ENCODE data around the gene ORMDL3. TPM values are rescaled to one million over a fixed set of nuclear protein-coding genes. Genes with fewer than 3 reads are reported as not detected.

Gene ORMDL3
- total and polyA plus RNA-seq, 2 experiments from 2014 or later: 33.6 to 38.5 TPM

DNA sequence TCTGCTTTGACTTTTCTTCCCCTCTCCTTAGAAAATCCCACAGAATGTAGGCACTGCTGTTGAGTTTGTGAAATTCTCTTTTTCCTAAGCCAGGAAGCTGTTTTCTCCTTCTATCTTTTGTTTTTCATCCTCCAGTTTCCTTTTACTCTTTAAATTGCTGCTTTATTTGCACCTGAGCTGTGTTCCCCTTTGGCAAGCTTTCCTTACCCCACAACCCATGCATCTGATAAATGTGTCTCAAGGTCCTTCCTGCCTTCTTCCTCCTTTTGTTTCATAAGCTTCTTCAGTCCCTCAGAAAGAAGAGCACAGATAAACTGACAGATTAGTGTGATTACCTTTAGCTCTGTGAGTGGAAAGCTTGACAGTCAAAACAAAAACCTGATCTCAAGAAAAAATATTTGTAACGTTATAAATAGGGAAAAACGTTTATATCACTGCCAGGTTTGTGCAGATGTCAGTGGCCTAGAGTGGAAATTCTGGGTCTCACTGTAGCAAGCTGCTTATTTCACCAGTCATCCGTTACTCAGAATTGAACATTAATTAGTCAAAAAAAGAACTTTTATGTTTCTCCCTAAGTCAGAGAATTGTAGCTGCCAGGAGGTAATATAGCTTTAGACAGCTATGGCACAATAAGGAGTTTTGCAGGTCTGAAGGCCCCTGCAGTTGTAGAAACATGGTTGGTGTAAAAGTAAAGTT lies 32.6 kb downstream of the ORMDL3 start:
- H3K4me3 Mint-ChIP-seq: no peak overlapping the region
- H3K4me1 Mint-ChIP-seq: no peaks in the 10 kb centered on the region
- no peak overlapping the region for H3K27ac Mint-ChIP-seq
- no peaks in the 10 kb centered on the region for H3K9me2 ChIP-seq (ENCODE audit: insufficient read depth)
- H3K4me1 ChIP-seq (ENCODE audit: insufficient read depth): no peaks in the 10 kb centered on the region
- H3K9me3 Mint-ChIP-seq: no peaks in the 10 kb centered on the region
- H3K79me2 ChIP-seq (replicated peaks; ENCODE audit: insufficient read depth): no peaks in the 10 kb centered on the region
- H3K27ac ChIP-seq (ENCODE audit: low read depth): no peak overlapping the region
- H3K36me3 Mint-ChIP-seq (ENCODE audit: low read depth): no peaks in the 10 kb centered on the region
- H2AFZ ChIP-seq: no peak overlapping the region
- TF ChIP-seq, protein P1, sequence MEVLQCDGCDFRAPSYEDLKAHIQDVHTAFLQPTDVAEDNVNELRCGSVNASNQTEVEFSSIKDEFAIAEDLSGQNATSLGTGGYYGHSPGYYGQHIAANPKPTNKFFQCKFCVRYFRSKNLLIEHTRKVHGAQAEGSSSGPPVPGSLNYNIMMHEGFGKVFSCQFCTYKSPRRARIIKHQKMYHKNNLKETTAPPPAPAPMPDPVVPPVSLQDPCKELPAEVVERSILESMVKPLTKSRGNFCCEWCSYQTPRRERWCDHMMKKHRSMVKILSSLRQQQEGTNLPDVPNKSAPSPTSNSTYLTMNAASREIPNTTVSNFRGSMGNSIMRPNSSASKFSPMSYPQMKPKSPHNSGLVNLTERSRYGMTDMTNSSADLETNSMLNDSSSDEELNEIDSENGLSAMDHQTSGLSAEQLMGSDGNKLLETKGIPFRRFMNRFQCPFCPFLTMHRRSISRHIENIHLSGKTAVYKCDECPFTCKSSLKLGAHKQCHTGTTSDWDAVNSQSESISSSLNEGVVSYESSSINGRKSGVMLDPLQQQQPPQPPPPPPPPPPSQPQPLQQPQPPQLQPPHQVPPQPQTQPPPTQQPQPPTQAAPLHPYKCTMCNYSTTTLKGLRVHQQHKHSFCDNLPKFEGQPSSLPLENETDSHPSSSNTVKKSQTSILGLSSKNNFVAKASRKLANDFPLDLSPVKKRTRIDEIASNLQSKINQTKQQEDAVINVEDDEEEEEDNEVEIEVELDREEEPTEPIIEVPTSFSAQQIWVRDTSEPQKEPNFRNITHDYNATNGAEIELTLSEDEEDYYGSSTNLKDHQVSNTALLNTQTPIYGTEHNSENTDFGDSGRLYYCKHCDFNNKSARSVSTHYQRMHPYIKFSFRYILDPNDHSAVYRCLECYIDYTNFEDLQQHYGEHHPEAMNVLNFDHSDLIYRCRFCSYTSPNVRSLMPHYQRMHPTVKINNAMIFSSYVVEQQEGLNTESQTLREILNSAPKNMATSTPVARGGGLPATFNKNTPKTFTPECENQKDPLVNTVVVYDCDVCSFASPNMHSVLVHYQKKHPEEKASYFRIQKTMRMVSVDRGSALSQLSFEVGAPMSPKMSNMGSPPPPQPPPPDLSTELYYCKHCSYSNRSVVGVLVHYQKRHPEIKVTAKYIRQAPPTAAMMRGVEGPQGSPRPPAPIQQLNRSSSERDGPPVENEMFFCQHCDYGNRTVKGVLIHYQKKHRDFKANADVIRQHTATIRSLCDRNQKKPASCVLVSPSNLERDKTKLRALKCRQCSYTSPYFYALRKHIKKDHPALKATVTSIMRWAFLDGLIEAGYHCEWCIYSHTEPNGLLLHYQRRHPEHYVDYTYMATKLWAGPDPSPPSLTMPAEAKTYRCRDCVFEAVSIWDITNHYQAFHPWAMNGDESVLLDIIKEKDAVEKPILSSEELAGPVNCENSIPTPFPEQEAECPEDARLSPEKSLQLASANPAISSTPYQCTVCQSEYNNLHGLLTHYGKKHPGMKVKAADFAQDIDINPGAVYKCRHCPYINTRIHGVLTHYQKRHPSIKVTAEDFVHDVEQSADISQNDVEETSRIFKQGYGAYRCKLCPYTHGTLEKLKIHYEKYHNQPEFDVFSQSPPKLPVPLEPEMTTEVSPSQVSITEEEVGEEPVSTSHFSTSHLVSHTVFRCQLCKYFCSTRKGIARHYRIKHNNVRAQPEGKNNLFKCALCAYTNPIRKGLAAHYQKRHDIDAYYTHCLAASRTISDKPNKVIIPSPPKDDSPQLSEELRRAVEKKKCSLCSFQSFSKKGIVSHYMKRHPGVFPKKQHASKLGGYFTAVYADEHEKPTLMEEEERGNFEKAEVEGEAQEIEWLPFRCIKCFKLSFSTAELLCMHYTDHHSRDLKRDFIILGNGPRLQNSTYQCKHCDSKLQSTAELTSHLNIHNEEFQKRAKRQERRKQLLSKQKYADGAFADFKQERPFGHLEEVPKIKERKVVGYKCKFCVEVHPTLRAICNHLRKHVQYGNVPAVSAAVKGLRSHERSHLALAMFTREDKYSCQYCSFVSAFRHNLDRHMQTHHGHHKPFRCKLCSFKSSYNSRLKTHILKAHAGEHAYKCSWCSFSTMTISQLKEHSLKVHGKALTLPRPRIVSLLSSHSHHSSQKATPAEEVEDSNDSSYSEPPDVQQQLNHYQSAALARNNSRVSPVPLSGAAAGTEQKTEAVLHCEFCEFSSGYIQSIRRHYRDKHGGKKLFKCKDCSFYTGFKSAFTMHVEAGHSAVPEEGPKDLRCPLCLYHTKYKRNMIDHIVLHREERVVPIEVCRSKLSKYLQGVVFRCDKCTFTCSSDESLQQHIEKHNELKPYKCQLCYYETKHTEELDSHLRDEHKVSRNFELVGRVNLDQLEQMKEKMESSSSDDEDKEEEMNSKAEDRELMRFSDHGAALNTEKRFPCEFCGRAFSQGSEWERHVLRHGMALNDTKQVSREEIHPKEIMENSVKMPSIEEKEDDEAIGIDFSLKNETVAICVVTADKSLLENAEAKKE (CRISPR knock-in tag; IDR thresholded peaks at IDR 0.05): no peak
- TF ChIP-seq CREB1 (CRISPR knock-in tag; IDR thresholded peaks at IDR 0.05; ENCODE audit: low read depth): no peak
- TF ChIP-seq POLR2AphosphoS5 (IDR thresholded peaks at IDR 0.05; ENCODE audit: low read depth): no peak
- TF ChIP-seq ZNF114 (CRISPR knock-in tag; IDR thresholded peaks at IDR 0.05): no peak
- no peak for TF ChIP-seq CTCF (conservative IDR thresholded peaks at IDR 0.05; ENCODE audit: low read depth in 2 of 2)
- no peak for TF ChIP-seq ETS1 (IDR thresholded peaks at IDR 0.05)
- TF ChIP-seq JUNB (IDR thresholded peaks at IDR 0.05; ENCODE audit: unreplicated experiment): no peak
- no peak for TF ChIP-seq STAT1 (IDR thresholded peaks at IDR 0.05; ENCODE audit: unreplicated experiment)
- H3K4me2 ChIP-seq: no peak overlapping the region
- no peaks in the 10 kb centered on the region for H3F3A ChIP-seq (replicated peaks; ENCODE audit: low read depth)
- no peak overlapping the region for H3K4me3 ChIP-seq
- ATAC-seq (no peak), DNase-seq (ENCODE audit: low spot score) (no peak)
- no peaks in the 10 kb centered on the region for H3K27me3 Mint-ChIP-seq (ENCODE audit: insufficient read depth, low read depth, poor library complexity)
- H3K36me3 ChIP-seq (ENCODE audit: insufficient read depth): no peaks in the 10 kb centered on the region
- H3K27me3 ChIP-seq (ENCODE audit: insufficient read depth): no peaks in the 10 kb centered on the region
- no peaks in the 10 kb centered on the region for H4K20me1 ChIP-seq (replicated peaks; ENCODE audit: insufficient read depth)
